Stimulated activated effector memory CD8-positive, alpha-beta T cell treated with anti-CD3 and anti-CD28 coated beads, Interleukin-12 subunit alpha, Interleukin-12 subunit beta, amount 100 ng/mL, for 72 hours (primary cell): ENCODE data around the gene SUPT3H.
A peak's percentile ranks its signal among the peaks of the same experiment; 100 is the strongest.

Experiments
- ATAC-seq: fragments of 150-1000 bp; cut with Tn5 transposase; 2 replicates; pipeline ENCODE4 v1.10.0; 2021
- DNase-seq, 2 donors: peaks; one replicate each; pipeline ENCODE4 v3.0.0; 2021 to 2022; ENCODE audit warnings: low spot score in 2 of 2
- H3K27ac Mint-ChIP-seq: one replicate; pipeline ENCODE4 v1.8.0; 2022; ENCODE audit warnings: mild to moderate bottlenecking, mixed read lengths
- H3K36me3 Mint-ChIP-seq: one replicate; pipeline ENCODE4 v1.8.0; 2022; ENCODE audit warnings: mild to moderate bottlenecking, mixed read lengths
- H3K4me1 Mint-ChIP-seq: one replicate; pipeline ENCODE4 v1.8.0; 2022; ENCODE audit warnings: mixed read lengths
- H3K4me3 Mint-ChIP-seq: one replicate; pipeline ENCODE4 v1.8.0; 2022; ENCODE audit warnings: mild to moderate bottlenecking, mixed read lengths
- H3K9me3 Mint-ChIP-seq: one replicate; pipeline ENCODE4 v1.8.0; 2022; ENCODE audit warnings: mixed read lengths

SUPT3H gene

DNA sequence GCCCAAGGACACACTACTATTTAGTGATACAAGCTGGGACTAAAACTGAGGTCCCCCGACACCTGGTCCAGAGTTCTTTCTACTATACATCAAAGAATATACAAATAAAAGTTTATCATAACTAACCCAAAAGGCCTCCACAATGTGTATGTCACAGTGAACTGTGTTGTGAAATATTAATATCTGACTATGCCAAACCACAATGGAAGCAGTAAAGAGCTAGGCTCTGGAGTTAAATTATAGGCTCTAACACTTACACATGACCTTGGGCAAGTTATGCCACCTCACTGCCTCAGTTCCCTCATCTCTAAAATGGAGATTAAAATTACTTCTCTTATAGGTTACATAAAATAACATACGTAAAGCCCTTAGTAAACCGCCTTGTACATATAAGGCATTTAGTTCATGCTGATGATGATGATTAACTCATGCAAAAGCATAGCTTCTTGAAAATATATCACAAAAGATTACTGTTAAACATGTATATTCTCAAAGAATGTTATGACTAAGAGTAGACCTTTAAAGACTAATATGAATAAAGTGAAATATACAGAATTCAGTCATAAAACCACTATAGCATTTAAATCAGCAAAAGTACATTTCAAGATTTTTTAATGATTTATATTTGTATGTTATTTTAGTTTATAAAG is 5.7 kb downstream of the SUPT3H start:
- Mint-ChIP-seq H3K4me3 (no peak overlapping the region), H3K27ac (peak overlapping the region; percentile 57), H3K36me3 (peaks cover 3% of the 10 kb centered on the region), H3K4me1 (peaks cover 5% of the 10 kb centered on the region), H3K9me3 (no peaks in the 10 kb centered on the region)
- DNase-seq (no peak), ATAC-seq (peak; percentile 85)

DNA sequence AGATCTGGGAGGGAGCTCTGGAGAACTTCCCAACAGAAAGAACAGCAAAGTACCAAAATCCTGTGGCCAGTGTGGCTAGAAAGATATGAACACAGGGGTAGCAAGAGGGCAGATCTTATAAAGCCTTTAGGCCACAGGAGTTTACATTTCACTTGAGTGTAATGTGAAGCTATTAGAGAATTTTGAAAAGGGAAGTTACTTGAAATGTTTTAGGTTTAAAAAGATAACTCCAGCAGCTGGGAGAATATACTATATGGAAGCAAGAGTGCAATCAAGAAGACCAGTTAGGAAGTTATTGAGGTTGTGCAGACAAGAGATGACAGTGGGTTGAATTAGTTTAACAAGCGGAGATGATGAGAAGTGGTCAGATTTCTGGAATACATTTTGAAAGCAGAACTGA is 7.9 kb downstream of the SUPT3H start:
- Mint-ChIP-seq H3K27ac (no peak overlapping the region), H3K4me3 (no peak overlapping the region), H3K9me3 (no peaks in the 10 kb centered on the region), H3K4me1 (no peaks in the 10 kb centered on the region), H3K36me3 (no peaks in the 10 kb centered on the region)
- DNase-seq = no peak
- no peak for ATAC-seq

DNA sequence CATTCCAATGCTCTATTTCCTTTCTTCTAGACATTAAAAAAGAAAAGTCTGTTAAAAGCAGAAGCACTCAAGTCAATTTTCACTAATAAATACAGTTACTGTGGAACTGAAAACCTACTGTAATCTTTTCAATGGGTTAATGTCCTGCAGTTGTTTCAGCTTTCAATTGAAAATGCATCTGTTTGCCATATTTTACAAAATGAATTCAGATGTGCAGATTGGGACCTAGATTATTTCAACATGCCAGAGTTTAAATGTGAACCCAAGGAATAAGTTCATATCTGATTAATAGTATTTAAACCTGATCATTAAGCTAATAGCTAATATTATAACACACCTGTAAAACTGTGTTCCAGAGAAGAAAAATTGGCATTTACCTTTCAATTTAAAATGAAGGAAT is 9.7 kb downstream of the SUPT3H start:
- no peak overlapping the region for H3K27ac Mint-ChIP-seq
- no peaks in the 10 kb centered on the region for H3K36me3 Mint-ChIP-seq
- no peak for DNase-seq
- H3K9me3 Mint-ChIP-seq = no peaks in the 10 kb centered on the region
- no peak overlapping the region for H3K4me3 Mint-ChIP-seq
- no peak for ATAC-seq
- H3K4me1 Mint-ChIP-seq = no peaks in the 10 kb centered on the region

DNA sequence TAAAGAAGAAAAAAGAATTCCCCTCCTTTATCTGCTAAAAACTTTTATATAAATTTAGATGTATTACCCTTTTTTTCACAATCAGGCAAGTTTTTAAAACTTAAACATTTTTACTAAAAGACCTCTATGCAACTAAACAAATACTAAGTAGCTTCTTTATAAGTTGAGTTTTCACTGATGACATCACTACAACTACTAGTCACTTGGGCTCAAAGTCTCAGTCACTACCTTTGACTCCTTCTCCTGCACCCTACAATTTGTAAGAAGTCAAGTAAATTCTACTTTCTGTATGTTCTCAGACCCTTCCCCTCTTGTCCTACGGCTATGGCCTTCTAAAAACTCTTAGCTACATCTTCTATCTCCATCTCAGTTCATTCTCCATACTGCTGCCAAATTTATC is 11.2 kb downstream of the SUPT3H start:
- no peaks in the 10 kb centered on the region for H3K9me3 Mint-ChIP-seq
- H3K27ac Mint-ChIP-seq = no peak overlapping the region
- H3K4me1 Mint-ChIP-seq = no peaks in the 10 kb centered on the region
- ATAC-seq (no peak), DNase-seq (no peak)
- H3K36me3 Mint-ChIP-seq = no peaks in the 10 kb centered on the region
- no peak overlapping the region for H3K4me3 Mint-ChIP-seq

DNA sequence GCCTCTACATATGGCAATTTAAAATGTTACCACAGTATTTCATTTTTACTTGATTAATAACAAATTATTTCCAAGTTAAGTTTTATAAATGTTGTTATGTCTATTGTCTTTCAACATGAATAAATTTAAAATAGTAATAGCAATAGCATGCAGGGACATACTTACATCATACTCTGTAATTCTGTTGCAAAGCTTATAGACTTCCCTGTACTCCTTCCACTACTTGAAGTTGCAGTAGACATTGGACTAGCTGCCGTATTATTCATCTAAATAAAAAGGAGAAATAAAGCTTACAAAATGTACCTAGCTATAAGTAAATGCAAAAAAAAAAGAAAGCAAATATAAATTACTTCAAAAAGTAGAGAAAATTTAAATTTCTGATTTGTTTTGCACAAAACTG is 12.7 kb downstream of the SUPT3H start:
- no peaks in the 10 kb centered on the region for H3K36me3 Mint-ChIP-seq
- no peak overlapping the region for H3K27ac Mint-ChIP-seq
- no peak overlapping the region for H3K4me3 Mint-ChIP-seq
- H3K4me1 Mint-ChIP-seq = no peaks in the 10 kb centered on the region
- H3K9me3 Mint-ChIP-seq = no peaks in the 10 kb centered on the region
- DNase-seq (no peak), ATAC-seq (no peak)

DNA sequence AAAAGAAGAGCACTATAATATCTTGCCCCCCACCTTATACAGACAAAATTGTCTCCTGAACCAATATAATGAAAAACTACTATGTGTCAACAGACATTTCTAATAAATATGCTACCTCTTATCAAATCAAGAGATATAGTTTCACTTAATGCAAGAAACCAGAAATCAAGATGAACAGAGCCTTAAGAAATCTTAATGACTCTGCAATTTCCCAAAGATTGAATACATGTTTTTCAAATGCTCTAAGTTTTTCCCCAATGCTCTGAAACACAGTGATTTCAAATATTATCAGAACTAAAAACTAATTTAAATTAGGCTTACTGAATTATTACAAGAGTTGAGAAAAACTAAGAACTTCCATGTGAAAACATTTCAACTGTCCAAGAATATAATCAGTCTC is 13.3 kb downstream of the SUPT3H start:
- Mint-ChIP-seq H3K4me1 (no peaks in the 10 kb centered on the region), H3K36me3 (no peaks in the 10 kb centered on the region), H3K27ac (no peak overlapping the region), H3K4me3 (no peak overlapping the region), H3K9me3 (no peaks in the 10 kb centered on the region)
- ATAC-seq (no peak), DNase-seq (no peak)

DNA sequence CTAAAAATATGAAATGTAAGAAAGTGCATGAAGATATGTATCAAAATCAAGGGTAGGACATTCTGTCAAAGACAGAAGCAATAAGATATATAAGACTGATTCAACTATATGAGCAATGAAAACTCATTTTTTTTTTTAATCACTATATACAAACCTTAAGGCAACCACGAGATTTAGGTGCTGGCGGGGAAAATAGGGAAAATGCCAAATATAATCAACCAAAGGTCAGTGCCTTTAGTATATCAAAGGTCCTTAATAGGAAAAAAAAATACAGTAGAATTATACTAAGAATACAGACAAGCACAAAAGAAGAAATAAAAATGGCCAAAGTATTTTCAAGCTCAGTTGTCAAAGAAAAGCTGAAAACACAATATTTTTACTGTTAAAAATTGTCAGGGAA is 24.1 kb downstream of the SUPT3H start:
- Mint-ChIP-seq H3K4me3 (no peak overlapping the region), H3K36me3 (no peaks in the 10 kb centered on the region), H3K27ac (no peak overlapping the region), H3K4me1 (peaks cover 10% of the 10 kb centered on the region), H3K9me3 (no peaks in the 10 kb centered on the region)
- ATAC-seq (no peak), DNase-seq (no peak)

DNA sequence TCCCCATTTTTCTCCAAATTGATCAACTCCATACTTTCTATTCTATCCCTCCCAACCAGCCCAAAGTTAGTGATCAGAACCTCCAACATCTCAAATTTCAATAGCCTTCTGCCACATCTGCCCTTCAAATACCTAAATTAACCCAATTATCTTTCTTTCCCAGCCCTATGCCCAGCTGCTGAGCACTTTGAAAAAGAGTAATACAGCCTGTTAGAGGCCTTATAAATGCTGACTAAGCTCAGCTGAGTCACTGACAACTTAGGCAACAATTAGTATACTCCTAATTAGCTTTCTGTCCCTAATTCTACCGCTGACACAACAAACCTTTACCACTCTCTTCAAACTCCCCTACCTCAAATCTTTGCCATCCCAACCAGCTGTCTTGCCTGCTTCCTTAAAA is 26.1 kb downstream of the SUPT3H start:
- Mint-ChIP-seq H3K4me1 (peaks cover 10% of the 10 kb centered on the region), H3K9me3 (no peaks in the 10 kb centered on the region), H3K4me3 (no peak overlapping the region), H3K27ac (no peak overlapping the region), H3K36me3 (no peaks in the 10 kb centered on the region)
- DNase-seq (no peak), ATAC-seq (no peak)

DNA sequence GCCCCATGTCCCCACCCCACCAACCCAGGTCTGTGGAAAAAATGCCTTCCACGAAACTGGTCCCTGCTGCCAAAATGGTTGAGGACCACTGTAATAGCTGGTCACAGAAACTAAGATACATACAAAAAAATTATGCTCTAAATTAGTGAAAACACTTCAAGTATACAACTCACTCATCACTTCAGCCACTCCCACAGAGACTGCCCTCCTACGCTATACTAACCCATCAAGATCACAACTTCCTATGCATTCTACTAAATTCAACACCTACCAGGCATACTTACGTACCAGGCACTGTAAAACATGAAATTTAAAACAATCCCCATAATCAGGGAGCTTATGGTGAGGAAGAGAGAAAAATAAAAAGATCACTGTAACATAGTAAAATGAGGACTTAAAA is 26.7 kb downstream of the SUPT3H start:
- Mint-ChIP-seq H3K4me3 (no peak overlapping the region), H3K4me1 (peaks cover 10% of the 10 kb centered on the region), H3K36me3 (no peaks in the 10 kb centered on the region), H3K27ac (no peak overlapping the region), H3K9me3 (no peaks in the 10 kb centered on the region)
- DNase-seq (no peak), ATAC-seq (no peak)

DNA sequence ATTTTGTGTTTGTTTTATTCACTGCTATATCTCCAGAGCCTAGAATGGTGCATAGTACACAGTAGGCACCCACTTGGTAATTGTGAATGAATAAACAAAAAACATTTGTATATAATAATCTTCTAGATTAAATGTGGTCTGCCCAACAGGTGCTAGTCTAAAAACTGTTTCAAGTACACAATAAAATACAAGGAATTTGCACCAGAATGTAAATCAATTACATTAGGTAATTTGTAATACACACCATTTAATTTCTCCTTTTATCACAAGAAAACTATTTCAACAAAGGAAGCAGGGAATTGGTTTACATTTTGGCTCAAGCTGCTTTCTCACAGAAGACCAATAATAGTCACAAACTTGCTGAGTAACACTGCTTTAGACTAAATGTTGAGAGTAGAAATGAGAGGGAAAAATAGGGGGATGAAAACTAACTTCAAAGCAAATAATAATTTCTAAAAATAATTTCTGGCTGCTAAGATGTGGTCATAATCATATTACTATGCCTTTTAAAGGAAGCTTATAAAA is 27.5 kb downstream of the SUPT3H start:
- no peak for ATAC-seq
- no peak for DNase-seq
- Mint-ChIP-seq H3K36me3 (no peaks in the 10 kb centered on the region), H3K4me1 (peaks cover 10% of the 10 kb centered on the region), H3K4me3 (no peak overlapping the region), H3K27ac (no peak overlapping the region), H3K9me3 (no peaks in the 10 kb centered on the region)

DNA sequence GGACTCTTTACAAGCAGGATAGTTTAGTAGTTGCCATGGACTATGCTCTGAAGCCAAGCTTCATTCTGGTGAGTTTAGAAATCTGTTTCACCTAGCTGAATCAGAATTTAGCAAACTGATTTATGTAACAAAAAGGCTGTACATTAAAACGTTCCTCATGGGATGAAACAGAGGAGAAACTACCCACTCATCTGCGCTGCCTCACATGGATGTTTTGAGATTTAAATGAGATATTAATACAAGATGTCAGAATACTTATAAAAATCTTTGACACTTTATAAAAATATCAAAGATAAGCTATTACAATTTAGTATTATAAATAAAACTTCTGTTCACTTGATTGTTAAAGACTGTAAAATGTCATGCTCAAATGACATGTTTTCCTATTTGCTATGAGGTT is 32.8 kb downstream of the SUPT3H start:
- Mint-ChIP-seq H3K36me3 (no peaks in the 10 kb centered on the region), H3K9me3 (no peaks in the 10 kb centered on the region), H3K27ac (no peak overlapping the region), H3K4me3 (no peak overlapping the region), H3K4me1 (no peaks in the 10 kb centered on the region)
- no peak for DNase-seq
- no peak for ATAC-seq

DNA sequence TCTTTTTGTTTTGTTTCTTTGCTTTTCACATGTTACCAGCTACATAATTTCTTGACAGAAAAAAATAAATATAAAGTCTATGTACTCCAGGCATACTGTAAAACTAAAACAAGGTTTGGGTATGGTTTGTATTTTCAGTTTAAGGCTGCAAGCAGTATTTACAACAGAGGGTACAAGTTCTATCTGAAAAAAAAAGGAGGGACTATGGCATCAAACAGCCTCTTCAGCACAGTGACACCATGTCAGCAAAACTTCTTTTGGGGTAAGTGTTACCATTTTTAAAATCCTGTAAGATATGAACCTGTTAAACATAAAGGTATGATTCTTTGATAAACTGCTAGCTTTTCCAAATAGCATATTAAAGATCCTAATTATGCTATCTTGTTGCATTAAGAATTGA is 49.2 kb downstream of the SUPT3H start:
- DNase-seq = no peak
- no peak overlapping the region for H3K4me3 Mint-ChIP-seq
- H3K4me1 Mint-ChIP-seq = peaks cover 20% of the 10 kb centered on the region

DNA sequence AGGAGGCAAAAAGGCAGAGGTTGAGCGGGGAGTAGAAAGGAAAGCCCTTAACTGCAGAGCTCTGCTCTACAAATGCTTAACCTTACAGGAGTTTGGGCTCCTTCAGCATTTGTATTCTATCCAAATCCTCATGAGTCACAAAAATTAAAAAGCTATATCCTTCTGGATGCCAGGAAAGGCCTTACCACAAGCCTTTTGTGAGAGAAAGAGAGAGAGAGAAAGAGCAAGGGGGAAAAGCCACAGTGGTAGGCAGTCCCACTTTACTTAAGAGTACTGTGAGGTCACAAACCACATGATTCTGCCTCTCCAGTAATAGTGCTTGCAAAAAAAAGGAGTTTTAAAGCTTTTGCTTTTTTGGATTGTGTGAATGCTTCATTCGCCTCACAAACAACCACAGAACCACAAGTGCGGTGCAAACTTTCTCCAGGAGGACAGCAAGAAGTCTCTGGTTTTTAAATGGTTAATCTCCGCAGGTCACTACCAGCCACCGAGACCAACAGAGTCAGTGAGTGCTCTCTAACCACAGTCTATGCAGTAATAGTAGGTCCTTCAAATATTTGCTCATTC is 49.7 kb downstream of the SUPT3H start, which contains the start of gene RUNX2:
Gene RUNX2, plus strand, starts transcription at position 375 of the 567 bp plus-strand sequence. CDS start 397 bp downstream, outside the sequence.
- H3K9me3 Mint-ChIP-seq = no peaks in the 10 kb centered on the region
- no peak within 1 kb of the TSS for H3K4me3 Mint-ChIP-seq
- no peak within 1 kb of the TSS for H3K27ac Mint-ChIP-seq

More for the DNA sequence above, 49.2 kb downstream of the SUPT3H start:
- Mint-ChIP-seq H3K36me3 (no peaks in the 10 kb centered on the region), H3K27ac (no peak overlapping the region), H3K9me3 (no peaks in the 10 kb centered on the region)
- ATAC-seq = no peak

DNA sequence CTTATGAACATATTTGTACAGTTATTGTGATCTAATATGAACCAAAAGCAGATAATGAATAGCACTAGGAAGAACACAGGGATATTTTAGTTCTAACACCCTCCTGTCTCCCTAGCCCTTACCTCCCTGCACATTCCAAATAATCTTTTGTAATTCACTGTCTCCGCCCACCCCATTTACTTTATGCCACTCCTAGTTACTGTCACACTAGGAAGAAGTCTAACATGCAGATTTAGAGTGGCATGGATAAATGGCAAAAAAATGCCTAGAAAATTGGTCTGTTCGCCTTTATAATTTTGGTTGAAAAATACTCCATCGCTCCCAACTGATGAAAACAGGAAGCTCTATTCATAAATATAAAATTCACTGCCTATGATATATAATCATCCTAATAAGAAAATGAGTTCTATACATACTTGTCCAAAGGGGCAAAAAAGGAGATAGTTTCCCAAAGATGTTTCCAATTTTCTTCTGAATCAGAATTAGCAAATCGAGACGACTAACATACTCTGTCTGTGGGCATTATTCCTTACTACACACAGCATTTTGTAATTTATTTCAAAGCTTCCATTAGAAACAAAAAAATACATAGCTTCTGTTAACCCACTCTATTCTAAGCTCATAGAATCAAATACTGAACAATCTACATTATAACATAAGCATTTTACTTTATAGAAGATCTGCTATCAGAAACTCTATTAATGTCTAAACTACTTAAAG is 50.9 kb downstream of the SUPT3H start:
- no peak overlapping the region for H3K4me3 Mint-ChIP-seq
- no peaks in the 10 kb centered on the region for H3K36me3 Mint-ChIP-seq
- no peak overlapping the region for H3K27ac Mint-ChIP-seq
- H3K9me3 Mint-ChIP-seq = no peaks in the 10 kb centered on the region
- H3K4me1 Mint-ChIP-seq = peaks cover 26% of the 10 kb centered on the region
- DNase-seq (no peak), ATAC-seq (no peak)

More for the DNA sequence above, 49.7 kb downstream of the SUPT3H start, which contains the start of gene RUNX2:
- no peak for DNase-seq
- H3K4me1 Mint-ChIP-seq = peaks cover 25% of the 10 kb centered on the region
- no peaks in the 10 kb centered on the region for H3K36me3 Mint-ChIP-seq
- peak; percentile 54 for ATAC-seq

DNA sequence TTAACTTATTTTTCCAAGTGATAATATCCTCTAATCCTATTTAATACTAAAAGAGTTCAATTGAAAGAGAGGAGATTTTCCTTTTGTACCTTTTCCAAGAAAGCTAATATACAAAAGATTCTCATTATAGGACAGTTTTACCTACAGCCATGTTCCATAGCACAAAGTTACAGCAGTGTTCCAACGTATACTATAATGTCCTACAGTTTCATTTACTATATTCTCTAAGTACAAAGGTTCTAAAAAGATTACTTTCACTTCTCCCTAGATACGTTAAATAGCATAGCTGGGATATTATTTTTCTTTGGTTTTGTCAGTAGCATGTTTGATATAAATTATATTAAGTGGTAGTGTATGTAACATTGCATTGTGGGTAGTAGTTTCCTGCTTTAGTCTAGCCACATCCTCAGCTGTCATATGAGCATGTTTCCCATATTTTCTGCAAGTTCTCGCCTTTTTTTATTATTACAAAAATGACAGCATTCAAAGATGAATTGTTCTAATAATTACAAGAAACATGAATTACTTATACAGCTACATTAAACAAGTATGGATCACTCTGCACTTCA is 54.0 kb downstream of the SUPT3H start:
- H3K4me1 Mint-ChIP-seq = peaks cover 26% of the 10 kb centered on the region
- DNase-seq (no peak), ATAC-seq (no peak)
- H3K4me3 Mint-ChIP-seq = no peak overlapping the region
- H3K36me3 Mint-ChIP-seq = no peaks in the 10 kb centered on the region
- H3K27ac Mint-ChIP-seq = no peak overlapping the region
- no peaks in the 10 kb centered on the region for H3K9me3 Mint-ChIP-seq
